Glutamatergic neuron (in vitro differentiated cells): ENCODE results near the gene PTPRM. TPM values are rescaled to one million over a fixed set of nuclear protein-coding genes. Genes with fewer than 3 reads are reported as not detected.

ENCODE experiments used
- DNase-seq: peaks from one replicate; pipeline ENCODE4 v3.0.0; 2022
- H3K27ac Mint-ChIP-seq: one replicate; pipeline ENCODE4 v1.8.0; 2020; ENCODE audit warnings: mild to moderate bottlenecking, mixed read lengths, inconsistent platforms; ENCODE audit not compliant: unreplicated experiment
- H3K27me3 Mint-ChIP-seq: one replicate; pipeline ENCODE4 v1.8.0; 2020; ENCODE audit warnings: mild to moderate bottlenecking, moderate library complexity, mixed read lengths, inconsistent platforms; ENCODE audit not compliant: unreplicated experiment
- H3K36me3 Mint-ChIP-seq: one replicate; pipeline ENCODE4 v1.8.0; 2020; ENCODE audit warnings: mild to moderate bottlenecking, mixed read lengths, inconsistent platforms; ENCODE audit not compliant: unreplicated experiment
- H3K4me1 Mint-ChIP-seq: one replicate; pipeline ENCODE4 v1.8.0; 2020; ENCODE audit warnings: mild to moderate bottlenecking, low read depth, mixed read lengths, inconsistent platforms; ENCODE audit not compliant: unreplicated experiment
- H3K4me3 Mint-ChIP-seq: one replicate; pipeline ENCODE4 v1.8.0; 2020; ENCODE audit warnings: mild to moderate bottlenecking, mixed read lengths, inconsistent platforms; ENCODE audit not compliant: unreplicated experiment
- H3K9me3 Mint-ChIP-seq: one replicate; pipeline ENCODE4 v1.8.0; 2020; ENCODE audit warnings: mild to moderate bottlenecking, moderate library complexity, mixed read lengths, inconsistent platforms; ENCODE audit not compliant: unreplicated experiment
- total RNA-seq: library from RNA; stranded (reverse); fragmentation: NEBNext Ultra II Directional; extraction: Animal tissue kit (Norgen Biotek cat#: 25700); gene quantifications from one replicate; pipeline ENCODE4 v1.2.1, GENCODE V29; 2021; ENCODE audit not compliant: unreplicated experiment
- TF ChIP-seq, protein P1 (sequence below): fragments of 200-600 bp; sonication (generic); IDR thresholded peaks from one replicate; pipeline ENCODE4 v1.5.0; 2021; ENCODE audit not compliant: partially characterized antibody, unreplicated experiment

Gene PTPRM
- total RNA-seq, 1 donor from 2014 or later: 23.9 TPM

DNA sequence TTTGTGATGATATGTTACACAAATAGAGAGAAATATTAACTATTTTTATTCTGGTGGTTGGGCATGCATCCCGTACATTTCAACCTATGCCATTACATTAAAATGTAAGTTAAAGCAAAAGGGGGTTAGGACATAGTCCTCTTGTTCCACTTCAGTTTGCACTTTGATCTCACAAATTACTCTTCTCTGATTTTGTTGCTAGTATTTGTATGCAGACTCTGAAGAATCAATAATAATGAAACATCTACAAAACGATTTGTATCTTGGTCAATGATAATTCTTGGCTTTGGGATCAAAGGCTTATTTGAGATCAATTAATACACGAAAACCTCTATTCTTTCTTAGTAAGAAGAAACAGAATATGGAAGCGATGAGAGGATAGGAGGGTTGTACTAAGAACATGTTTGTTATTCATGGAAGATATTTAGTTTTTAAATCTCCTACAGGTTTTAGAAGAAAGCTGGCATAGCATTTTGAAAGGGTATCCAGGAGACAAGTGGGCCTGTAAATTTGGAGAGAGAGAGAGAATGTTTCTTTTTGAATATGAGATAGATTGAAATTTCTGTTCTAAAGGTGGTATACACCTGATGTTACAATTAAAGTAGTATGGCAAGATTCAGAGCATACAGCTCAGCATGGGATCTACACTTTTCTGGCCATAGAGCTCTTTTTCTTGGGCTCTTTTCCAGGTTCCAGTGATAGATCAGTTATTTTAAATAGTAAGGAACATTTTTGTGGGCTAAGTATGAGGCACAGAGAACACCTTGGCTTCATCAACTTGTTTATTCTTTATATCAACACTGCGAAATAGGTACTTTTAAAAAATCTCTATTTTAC lies 347.9 kb downstream of the PTPRM start:
- TF ChIP-seq, protein P1, sequence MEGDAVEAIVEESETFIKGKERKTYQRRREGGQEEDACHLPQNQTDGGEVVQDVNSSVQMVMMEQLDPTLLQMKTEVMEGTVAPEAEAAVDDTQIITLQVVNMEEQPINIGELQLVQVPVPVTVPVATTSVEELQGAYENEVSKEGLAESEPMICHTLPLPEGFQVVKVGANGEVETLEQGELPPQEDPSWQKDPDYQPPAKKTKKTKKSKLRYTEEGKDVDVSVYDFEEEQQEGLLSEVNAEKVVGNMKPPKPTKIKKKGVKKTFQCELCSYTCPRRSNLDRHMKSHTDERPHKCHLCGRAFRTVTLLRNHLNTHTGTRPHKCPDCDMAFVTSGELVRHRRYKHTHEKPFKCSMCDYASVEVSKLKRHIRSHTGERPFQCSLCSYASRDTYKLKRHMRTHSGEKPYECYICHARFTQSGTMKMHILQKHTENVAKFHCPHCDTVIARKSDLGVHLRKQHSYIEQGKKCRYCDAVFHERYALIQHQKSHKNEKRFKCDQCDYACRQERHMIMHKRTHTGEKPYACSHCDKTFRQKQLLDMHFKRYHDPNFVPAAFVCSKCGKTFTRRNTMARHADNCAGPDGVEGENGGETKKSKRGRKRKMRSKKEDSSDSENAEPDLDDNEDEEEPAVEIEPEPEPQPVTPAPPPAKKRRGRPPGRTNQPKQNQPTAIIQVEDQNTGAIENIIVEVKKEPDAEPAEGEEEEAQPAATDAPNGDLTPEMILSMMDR: no peak
- H3K9me3 Mint-ChIP-seq: peaks cover 6% of the 10 kb centered on the region
- H3K4me3 Mint-ChIP-seq: no peak overlapping the region
- no peaks in the 10 kb centered on the region for H3K27me3 Mint-ChIP-seq
- H3K27ac Mint-ChIP-seq: no peak overlapping the region
- no peaks in the 10 kb centered on the region for H3K36me3 Mint-ChIP-seq
- H3K4me1 Mint-ChIP-seq: no peaks in the 10 kb centered on the region
- no peak for DNase-seq

DNA sequence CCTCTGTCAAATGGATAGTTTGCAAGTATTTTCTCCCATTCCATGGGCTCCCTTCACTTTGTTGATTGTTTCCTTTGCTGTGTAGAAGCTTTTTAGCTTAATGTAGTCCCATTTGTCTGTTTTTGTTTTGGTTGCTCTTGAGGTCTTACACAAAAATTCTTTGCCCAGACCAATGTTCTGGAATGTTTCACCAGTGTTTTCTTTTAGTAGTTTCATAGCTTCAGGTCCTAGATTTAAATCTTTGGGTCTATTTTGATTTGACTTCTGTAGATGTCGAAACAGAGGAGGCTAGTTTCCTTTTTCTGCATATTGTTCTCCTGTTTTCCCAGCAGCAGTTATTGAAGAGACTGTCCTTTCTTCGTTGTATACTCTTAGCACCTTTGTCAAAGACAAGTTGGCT lies 351.6 kb downstream of the PTPRM start:
- Mint-ChIP-seq H3K9me3 (peaks cover 3% of the 10 kb centered on the region), H3K36me3 (peaks cover 5% of the 10 kb centered on the region), H3K4me3 (no peak overlapping the region), H3K4me1 (no peaks in the 10 kb centered on the region), H3K27ac (no peak overlapping the region), H3K27me3 (no peaks in the 10 kb centered on the region)
- no peak for DNase-seq
- TF ChIP-seq, protein P1: no peak

DNA sequence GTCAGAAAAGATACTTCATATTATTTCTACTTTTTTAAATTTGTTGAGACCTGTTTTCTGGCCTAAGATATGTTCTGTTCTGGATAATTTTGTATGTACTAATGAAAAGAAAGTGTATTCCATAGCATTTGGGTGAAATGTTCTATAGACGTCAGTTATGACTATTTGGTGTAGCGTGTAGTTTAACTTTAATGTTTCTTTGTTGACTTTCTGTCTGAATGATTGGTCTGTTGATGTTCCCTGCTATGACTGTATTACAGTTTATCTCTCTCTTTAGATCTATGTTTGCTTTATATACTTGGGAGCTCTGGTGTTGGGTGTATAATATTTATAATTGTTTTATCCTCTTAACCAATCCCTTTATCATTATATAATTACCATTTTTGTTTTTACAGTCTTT lies 352.4 kb downstream of the PTPRM start:
- H3K4me3 Mint-ChIP-seq: no peak overlapping the region
- peaks cover 5% of the 10 kb centered on the region for H3K36me3 Mint-ChIP-seq
- H3K27ac Mint-ChIP-seq: no peak overlapping the region
- TF ChIP-seq, protein P1: no peak
- peaks cover 3% of the 10 kb centered on the region for H3K9me3 Mint-ChIP-seq
- H3K27me3 Mint-ChIP-seq: no peaks in the 10 kb centered on the region
- H3K4me1 Mint-ChIP-seq: peaks cover 2% of the 10 kb centered on the region
- DNase-seq: no peak

DNA sequence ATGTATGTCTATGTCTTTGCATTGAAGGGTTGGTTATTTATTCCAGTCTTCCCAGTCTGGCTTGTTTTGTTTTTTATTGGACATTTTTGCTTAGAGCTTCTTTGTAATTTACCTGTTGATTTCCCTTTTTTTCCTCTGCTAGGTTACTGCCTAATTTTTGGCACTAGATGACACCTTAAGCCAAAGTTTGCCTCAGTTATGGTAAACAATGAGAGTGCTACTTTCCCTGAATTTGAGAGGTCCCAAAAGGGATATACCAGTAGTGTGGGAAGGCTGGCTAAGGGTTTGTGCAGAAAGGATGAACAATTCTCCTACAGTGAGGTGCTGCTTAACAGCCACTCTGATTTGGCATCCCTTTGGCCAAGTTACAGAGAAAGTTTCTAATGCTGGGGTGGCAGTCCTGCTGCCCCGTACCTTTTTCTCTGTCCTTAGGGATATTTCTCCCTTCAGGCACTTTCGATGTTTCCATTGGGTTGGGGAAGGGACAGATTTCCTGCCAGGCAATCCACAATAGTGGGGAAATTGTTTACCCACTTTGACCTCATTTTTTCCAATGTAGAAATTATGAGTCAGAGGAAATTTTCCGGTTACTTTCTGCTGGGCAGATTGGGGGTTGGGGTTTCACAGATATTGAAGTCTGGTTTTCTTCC lies 354.9 kb downstream of the PTPRM start:
- no peak overlapping the region for H3K27ac Mint-ChIP-seq
- no peak overlapping the region for H3K4me3 Mint-ChIP-seq
- no peaks in the 10 kb centered on the region for H3K27me3 Mint-ChIP-seq
- peaks cover 5% of the 10 kb centered on the region for H3K36me3 Mint-ChIP-seq
- H3K4me1 Mint-ChIP-seq: peaks cover 13% of the 10 kb centered on the region
- DNase-seq: no peak
- TF ChIP-seq, protein P1: no peak
- H3K9me3 Mint-ChIP-seq: peaks cover 3% of the 10 kb centered on the region

DNA sequence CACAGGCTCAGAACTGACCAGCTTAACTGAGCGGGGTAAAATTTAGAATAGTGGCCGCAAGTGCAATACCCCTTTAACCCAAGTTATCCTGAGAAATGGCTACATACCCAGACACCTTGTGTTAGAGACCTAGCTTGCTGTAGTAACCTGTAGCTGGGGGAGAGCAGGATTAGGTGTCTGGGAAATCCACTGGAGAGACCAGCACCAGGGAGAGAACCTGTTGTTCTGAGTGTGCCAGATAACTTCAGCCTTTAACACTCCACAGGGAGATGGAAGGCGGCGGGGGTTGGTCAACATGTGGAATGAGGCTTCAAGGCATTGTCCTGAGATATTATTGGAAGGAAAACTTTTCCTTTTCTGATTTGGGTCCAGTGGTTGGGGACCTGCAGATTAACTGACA lies 356.0 kb downstream of the PTPRM start:
- no peak for DNase-seq
- Mint-ChIP-seq H3K4me1 (peaks cover 13% of the 10 kb centered on the region), H3K36me3 (peaks cover 5% of the 10 kb centered on the region), H3K27me3 (no peaks in the 10 kb centered on the region), H3K27ac (no peak overlapping the region), H3K4me3 (no peak overlapping the region), H3K9me3 (peaks cover 3% of the 10 kb centered on the region)
- TF ChIP-seq, protein P1: no peak
